IMR-90 (cell line): ENCODE data around the gene ALK.

Source experiments
- MAFK ChIP-seq: IDR thresholded peaks from 2 replicates; pipeline ENCODE4 v1.6.1; 2012; ENCODE audit warnings: low read depth, low read length, improper control_type of control experiment
- RAD21 ChIP-seq: IDR thresholded peaks from 2 replicates; pipeline ENCODE4 v1.6.1; 2012; ENCODE audit warnings: low read length, improper control_type of control experiment
- SMC3 ChIP-seq: fragments of 150-350 bp; IDR thresholded peaks from 2 replicates; pipeline ENCODE4 v1.6.1; 2016; ENCODE audit warnings: low read depth, mild to moderate bottlenecking, antibody characterized with exemption, low read length, moderate library complexity
- TF ChIP-seq, protein P1 (sequence below): conservative IDR thresholded peaks from 2 replicates; pipeline ENCODE4 v1.5.1; 2012; ENCODE audit warnings: mild to moderate bottlenecking, low read depth, low read length, improper control_type of control experiment
- TF ChIP-seq, protein P2 (sequence below): fragments of 150-350 bp; IDR thresholded peaks from 2 replicates; pipeline ENCODE4 v1.6.1; 2017; ENCODE audit warnings: mild to moderate bottlenecking, antibody characterized with exemption, low read length, low read depth

DNA sequence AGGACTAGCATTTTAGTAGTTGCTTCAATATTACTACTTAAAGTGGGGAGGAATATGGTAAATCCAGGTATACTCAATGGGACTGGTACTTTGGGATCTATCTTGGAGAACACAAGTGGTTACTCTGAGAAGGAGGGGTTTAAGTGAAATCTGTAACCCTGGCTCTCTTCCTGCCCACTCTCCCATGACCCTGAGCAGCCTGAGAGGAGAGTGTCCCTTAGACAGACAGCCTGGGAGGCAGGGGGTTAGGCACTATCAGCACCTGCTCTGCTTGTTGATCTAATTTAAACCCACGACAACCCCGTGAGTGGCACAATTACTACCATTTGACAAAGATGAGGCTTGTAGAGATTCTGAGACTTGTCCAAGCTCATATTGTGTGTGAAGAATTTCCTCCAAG is 395.5 kb downstream of the ALK start:
- TF ChIP-seq, protein P1, sequence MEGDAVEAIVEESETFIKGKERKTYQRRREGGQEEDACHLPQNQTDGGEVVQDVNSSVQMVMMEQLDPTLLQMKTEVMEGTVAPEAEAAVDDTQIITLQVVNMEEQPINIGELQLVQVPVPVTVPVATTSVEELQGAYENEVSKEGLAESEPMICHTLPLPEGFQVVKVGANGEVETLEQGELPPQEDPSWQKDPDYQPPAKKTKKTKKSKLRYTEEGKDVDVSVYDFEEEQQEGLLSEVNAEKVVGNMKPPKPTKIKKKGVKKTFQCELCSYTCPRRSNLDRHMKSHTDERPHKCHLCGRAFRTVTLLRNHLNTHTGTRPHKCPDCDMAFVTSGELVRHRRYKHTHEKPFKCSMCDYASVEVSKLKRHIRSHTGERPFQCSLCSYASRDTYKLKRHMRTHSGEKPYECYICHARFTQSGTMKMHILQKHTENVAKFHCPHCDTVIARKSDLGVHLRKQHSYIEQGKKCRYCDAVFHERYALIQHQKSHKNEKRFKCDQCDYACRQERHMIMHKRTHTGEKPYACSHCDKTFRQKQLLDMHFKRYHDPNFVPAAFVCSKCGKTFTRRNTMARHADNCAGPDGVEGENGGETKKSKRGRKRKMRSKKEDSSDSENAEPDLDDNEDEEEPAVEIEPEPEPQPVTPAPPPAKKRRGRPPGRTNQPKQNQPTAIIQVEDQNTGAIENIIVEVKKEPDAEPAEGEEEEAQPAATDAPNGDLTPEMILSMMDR, result no peak
- TF ChIP-seq SMC3 (no peak), RAD21 (no peak), MAFK (no peak)
- TF ChIP-seq, protein P2, sequence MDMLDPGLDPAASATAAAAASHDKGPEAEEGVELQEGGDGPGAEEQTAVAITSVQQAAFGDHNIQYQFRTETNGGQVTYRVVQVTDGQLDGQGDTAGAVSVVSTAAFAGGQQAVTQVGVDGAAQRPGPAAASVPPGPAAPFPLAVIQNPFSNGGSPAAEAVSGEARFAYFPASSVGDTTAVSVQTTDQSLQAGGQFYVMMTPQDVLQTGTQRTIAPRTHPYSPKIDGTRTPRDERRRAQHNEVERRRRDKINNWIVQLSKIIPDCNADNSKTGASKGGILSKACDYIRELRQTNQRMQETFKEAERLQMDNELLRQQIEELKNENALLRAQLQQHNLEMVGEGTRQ, result no peak
